DMS53 (cell line): ENCODE measurements around the gene TTC33.

Source experiments
- DNase-seq: peaks from one replicate; lab custom pipeline; 2025; lab: John Stamatoyannopoulos, UW

TTC33 gene

DNA sequence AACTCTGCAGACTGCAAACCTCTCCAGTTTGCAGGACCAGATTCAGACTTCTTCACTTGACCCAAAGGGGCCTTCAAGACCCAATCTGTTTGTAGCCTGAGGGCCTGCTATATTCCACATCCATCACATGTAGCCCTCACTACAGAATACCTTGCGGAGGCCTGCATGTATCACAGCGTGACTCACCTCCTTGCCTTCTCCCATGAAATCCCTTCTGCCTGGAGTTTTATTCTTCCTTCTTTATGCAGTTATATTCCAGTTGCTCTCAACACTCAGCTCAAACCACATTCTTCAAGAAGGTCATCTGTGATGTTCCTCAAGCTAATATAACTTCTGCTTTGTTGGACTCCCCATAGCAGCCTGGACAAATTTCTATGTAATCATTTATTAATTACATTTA, 274.5 kb downstream of the TTC33 start:
- no peak for DNase-seq

DNA sequence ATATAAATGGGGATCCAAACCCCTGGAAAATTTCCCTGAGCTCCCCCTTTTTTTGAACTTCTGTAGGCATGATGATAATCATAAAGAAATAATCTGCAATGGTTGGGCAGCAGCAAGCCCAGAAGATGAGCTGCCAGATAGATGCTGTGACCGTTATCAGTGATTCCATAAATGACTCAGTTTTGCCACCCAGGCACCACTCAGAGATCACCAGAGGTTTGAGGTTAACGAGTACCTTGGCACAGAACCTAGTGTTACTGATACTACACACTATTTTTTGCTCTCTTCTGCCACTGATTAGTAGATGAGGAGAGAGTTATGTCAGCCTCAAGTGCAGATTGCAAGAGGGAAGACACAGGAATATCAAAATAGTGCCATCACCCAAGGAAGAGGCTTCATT, 275.4 kb downstream of the TTC33 start:
- DNase-seq = no peak

DNA sequence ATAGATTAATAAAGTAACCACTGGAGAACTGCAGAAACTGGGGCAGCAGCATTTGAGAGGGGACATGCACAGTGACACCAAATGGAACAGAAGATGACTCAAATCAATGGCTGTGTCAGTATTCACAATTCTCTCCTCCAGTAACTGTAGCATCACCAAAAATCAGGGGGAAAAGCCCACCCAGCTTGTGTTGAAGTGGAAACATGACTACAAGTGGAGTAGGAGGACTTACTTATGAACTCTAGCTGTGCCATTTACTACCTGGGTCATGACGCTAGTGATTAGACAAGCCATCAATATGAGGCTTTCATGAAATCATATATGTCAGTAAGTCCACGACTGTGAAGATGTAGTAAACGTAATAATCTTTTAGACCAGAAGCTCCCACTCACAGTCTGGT, 275.8 kb downstream of the TTC33 start:
- DNase-seq = no peak

DNA sequence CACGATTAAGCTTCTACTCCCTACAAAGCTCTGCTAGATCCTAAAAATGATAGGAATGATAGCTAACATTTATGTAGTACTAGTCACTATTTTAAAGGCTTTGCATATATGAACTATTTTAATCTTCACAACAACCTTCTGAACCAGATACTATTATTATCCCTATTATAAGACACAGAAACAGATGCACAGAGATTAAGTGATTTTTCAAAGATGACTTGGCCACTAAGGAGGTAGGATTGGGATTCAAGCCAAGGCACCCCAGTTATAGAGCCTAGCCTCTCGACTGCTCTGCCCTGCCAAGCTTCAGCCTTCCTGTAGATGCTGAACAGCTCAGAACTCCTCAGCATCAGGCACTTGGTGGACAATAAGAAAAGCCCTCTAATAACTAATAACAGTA, 277.0 kb downstream of the TTC33 start:
- DNase-seq = no peak

DNA sequence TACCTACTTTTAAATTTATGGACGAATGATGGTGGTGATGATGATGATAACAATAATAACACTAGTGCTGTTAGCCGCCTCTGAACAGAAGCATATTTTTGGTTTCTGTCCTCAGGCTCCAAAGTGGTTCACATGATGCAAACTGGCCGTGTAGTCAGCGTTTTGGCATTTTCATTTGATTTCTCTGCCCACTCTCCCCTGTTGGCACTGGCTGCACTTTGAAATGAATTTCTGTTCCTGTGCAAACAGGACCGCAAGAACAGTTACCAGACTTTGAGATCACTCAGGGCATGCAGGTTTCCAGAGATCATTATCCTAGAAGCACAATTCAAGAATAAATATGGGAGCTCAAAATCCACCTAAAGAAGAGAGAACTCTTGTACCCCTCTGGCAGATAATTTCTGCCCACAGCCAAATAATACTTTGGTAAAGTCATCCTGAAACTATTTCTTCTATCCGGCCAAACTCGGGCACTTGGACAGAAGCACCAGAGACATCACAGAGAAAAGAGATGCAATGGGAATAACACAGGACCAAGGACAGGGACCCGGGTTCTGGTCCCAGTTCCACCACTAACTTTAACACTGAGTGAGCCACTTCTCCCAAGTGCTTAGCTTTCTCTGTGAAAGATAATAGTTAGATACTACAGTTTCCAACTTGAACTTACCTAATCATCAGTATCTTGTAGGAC, 277.8 kb downstream of the TTC33 start:
- DNase-seq = no peak

DNA sequence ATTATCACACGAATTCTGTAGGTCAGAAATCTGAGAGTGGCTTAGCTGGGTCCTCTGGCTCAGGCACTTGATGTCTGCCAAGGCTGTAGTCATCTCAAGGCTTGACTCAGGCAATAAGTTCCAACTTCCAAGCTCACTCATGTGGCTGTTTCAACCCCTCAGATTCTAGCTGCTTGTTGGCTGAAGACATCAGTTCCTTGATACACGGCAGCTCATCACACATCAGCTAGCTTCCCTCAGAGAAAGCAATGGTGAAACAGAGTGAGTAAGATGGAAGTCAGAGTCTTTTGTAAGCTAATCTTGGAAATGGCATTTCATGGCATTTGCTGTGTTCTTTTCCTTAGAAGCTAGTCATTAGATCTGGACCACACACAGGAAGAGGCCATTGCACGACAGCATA, 280.2 kb downstream of the TTC33 start:
- DNase-seq = no peak

DNA sequence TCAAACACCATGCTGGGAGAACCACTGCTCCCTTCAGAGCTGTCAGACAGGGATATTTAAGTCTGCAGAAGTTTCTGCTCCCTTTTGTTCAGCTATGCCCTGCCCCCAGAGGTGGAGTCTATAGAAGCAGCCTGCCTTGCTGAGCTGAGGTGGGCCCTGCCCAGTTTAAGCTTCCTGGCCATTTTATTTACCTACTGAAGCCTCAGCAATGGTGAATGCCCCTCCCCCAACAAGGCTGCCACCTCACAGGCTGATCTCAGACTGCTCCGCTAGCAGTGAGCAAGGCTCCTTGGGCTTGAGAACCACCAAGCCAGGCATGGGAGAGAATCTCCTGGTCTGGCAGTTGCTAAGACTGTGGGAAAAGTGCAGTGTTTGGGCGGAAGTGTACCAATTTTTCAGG, 281.5 kb downstream of the TTC33 start:
- no peak for DNase-seq

DNA sequence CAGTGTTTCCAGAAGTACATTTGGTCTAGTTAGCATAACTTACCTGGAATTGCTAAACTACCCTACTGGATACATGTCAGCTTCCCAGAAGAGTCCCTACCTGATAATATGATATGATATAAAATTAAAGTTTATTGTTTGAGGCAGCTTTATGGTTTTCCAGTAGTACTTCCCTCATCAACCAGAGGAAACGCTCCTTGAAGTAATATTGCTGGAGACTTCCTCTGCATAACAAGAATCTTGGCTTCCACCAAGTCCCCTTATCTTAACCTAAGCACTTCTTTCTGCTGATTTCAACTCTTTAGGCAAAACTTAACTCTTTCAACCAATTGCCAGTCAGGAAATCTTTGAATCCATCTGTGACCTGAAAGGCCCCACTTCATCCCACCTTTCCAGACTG, 290.3 kb downstream of the TTC33 start:
- no peak for DNase-seq

DNA sequence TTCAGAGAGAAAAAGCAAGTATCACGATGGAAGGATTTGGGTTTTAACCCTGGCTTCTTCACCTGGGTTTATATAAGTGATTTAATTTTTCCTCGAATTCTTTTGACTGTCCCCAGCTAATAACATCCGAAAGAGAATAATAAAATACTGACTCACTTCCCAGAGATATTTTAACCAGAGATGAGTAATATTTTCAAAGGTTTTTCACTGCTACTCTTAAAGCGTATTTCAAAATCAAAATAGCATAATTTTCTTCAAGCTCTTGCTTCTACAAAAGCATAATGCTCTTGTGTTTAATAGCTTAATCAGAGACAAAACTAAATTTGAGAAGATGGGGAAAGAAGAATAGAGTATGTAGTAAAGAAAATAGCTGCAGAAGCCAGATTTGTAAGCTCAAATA, 291.2 kb downstream of the TTC33 start:
- DNase-seq = no peak
